A673 (cell line): Measurements from ENCODE around the gene CARD19. TPM values are rescaled to one million over a fixed set of nuclear protein-coding genes. Genes with fewer than 3 reads are reported as not detected.

ENCODE experiments used
- BruUV-seq: library from RNA; stranded (reverse); fragments of 400-500 nt; replicated peaks from 2 replicates; lab custom pipeline; 2021; lab: Mats Ljungman, UMichigan
- CTCF ChIA-PET: fragments of 300-600 bp; sonication (Branson Sonifier 250); formaldehyde crosslinking; loops from one replicate; lab custom pipeline; 2022; ENCODE audit warnings: antibody characterized with exemption; lab: Charles Lee
- POLR2A ChIA-PET: fragments of 300-600 bp; sonication (Branson Sonifier 250); formaldehyde crosslinking; loops from one replicate; lab custom pipeline; 2022; ENCODE audit warnings: antibody characterized with exemption; ENCODE audit not compliant: low non-redundant PET; lab: Charles Lee
- DNase-seq: peaks from one replicate; pipeline ENCODE4 v3.0.0-alpha.2; 2015; ENCODE audit warnings: low spot score
- H3K27ac ChIP-seq: fragments of 200-600 bp; sonication (generic); 2 replicates; pipeline ENCODE4 v1.5.1; 2016; ENCODE audit warnings: mixed run types, low read depth, mild to moderate bottlenecking, mixed read lengths, antibody characterized with exemption, low read length; ENCODE audit not compliant: poor library complexity, severe bottlenecking
- H3K27me3 ChIP-seq: fragments of 200-600 bp; sonication (generic); replicated peaks from 2 replicates; pipeline ENCODE4 v1.6.1; 2017; ENCODE audit warnings: mixed run types, low read depth, mild to moderate bottlenecking, mixed read lengths, antibody characterized with exemption, low read length; ENCODE audit not compliant: insufficient read depth, poor library complexity
- H3K36me3 ChIP-seq: fragments of 200-600 bp; sonication (generic); 2 replicates; pipeline ENCODE4 v1.6.1; 2016; ENCODE audit warnings: mixed run types, mild to moderate bottlenecking, mixed read lengths, antibody characterized with exemption, low read length; ENCODE audit not compliant: insufficient read depth, poor library complexity, severe bottlenecking
- H3K4me1 ChIP-seq: fragments of 200-600 bp; sonication (generic); 2 replicates; pipeline ENCODE4 v1.6.1; 2017; ENCODE audit warnings: mixed run types, mild to moderate bottlenecking, mixed read lengths, antibody characterized with exemption, low read length; ENCODE audit not compliant: insufficient read depth, poor library complexity, severe bottlenecking
- H3K4me3 ChIP-seq: fragments of 200-600 bp; sonication (generic); 2 replicates; pipeline ENCODE4 v1.5.1; 2016; ENCODE audit warnings: low read depth, mixed run types, mild to moderate bottlenecking, mixed read lengths, low read length; ENCODE audit not compliant: poor library complexity, severe bottlenecking
- H3K9me3 ChIP-seq: fragments of 200-600 bp; sonication (generic); 2 replicates; pipeline ENCODE4 v1.6.1; 2016; ENCODE audit warnings: mixed run types, low read depth, mild to moderate bottlenecking, mixed read lengths, antibody characterized with exemption, low read length; ENCODE audit not compliant: poor library complexity, severe bottlenecking
- CTCF ChIP-seq: fragments of 300-800, 200-600 bp; sonication (generic); conservative IDR thresholded peaks from 2 replicates; pipeline ENCODE4 v1.5.1; 2017; ENCODE audit warnings: low read depth, mild to moderate bottlenecking, antibody characterized with exemption, low read length, moderate library complexity, mixed read lengths
- EZH2 ChIP-seq: fragments of 200-600 bp; sonication (generic); IDR thresholded peaks from 2 replicates; pipeline ENCODE4 v1.6.1; 2017; ENCODE audit warnings: borderline replicate concordance, low read depth, mild to moderate bottlenecking, mixed read lengths, antibody characterized with exemption, low read length; ENCODE audit not compliant: poor library complexity, severe bottlenecking
- intact Hi-C: fragments of 100-400 bp; cut with micrococcal nuclease; formaldehyde crosslinking; loops from one replicate; pipeline ENCODE4 v1.10.0; 2022; ENCODE audit not compliant: unreplicated experiment
- total RNA-seq: library from RNA; stranded (reverse); gene quantifications from 2 replicates; pipeline ENCODE4 v1.2.3, GENCODE V29; 2021

Gene CARD19
- total RNA-seq, 1 experiment from 2014 or later = 12.2 TPM

GRCh38 chr9:93119953-93120845 is 24.2 kb downstream of the CARD19 start:
- Histone ChIP-seq H3K4me3 (no peak overlapping the region), H3K27ac (no peak overlapping the region), H3K9me3 (no peaks in the 10 kb centered on the region), H3K36me3 (no peaks in the 10 kb centered on the region), H3K4me1 (no peaks in the 10 kb centered on the region), H3K27me3 (no peaks in the 10 kb centered on the region)
- intact Hi-C loops = no loop called here
- no TSS peak for BruUV-seq
- CTCF ChIA-PET = no interaction called here
- TF ChIP-seq EZH2 = no peak
- TF ChIP-seq CTCF = no peak
- POLR2A ChIA-PET = no interaction called here
- no peak for DNase-seq

- Histone ChIP-seq H3K27me3 (no peaks in the 10 kb centered on the region), H3K36me3 (no peaks in the 10 kb centered on the region), H3K9me3 (no peaks in the 10 kb centered on the region), H3K4me3 (no peak overlapping the region), H3K4me1 (no peaks in the 10 kb centered on the region), H3K27ac (no peak overlapping the region)
- POLR2A ChIA-PET = no interaction called here
- BruUV-seq = no TSS peak
- intact Hi-C loops = no loop called here
- CTCF ChIA-PET = no interaction called here
- no peak for DNase-seq
- TF ChIP-seq CTCF (no peak), EZH2 (no peak)
Observed at GRCh38 chr9:93120846-93121315, 24.9 kb downstream of the CARD19 start.

GRCh38 chr9:93121316-93122241 is 25.6 kb downstream of the CARD19 start:
- no peaks in the 10 kb centered on the region for H3K36me3 ChIP-seq
- H3K27me3 ChIP-seq = no peaks in the 10 kb centered on the region
- no peak for TF ChIP-seq EZH2
- no peak for TF ChIP-seq CTCF
- ChIA-PET CTCF (no interaction called here), POLR2A (no interaction called here)
- no peaks in the 10 kb centered on the region for H3K4me1 ChIP-seq
- H3K9me3 ChIP-seq = no peaks in the 10 kb centered on the region
- BruUV-seq = no TSS peak
- no peak overlapping the region for H3K4me3 ChIP-seq
- DNase-seq = no peak
- no peak overlapping the region for H3K27ac ChIP-seq
- intact Hi-C loops = no loop called here
